GM19328 (cell line): Measurements from ENCODE around the gene UBAP1.
"Not testable (repeated sequence)": the region's sequence is repeated elsewhere in the genome, so short reads cannot be mapped to it uniquely, and the experiment has no call there.

ENCODE experiments used
- ATAC-seq: cut with Tn5 transposase; IDR thresholded peaks from one replicate; pipeline ENCODE4 v1.9.1; 2021; ENCODE audit warnings: mild to moderate bottlenecking, moderate library complexity; ENCODE audit not compliant: unreplicated experiment

Gene UBAP1

DNA sequence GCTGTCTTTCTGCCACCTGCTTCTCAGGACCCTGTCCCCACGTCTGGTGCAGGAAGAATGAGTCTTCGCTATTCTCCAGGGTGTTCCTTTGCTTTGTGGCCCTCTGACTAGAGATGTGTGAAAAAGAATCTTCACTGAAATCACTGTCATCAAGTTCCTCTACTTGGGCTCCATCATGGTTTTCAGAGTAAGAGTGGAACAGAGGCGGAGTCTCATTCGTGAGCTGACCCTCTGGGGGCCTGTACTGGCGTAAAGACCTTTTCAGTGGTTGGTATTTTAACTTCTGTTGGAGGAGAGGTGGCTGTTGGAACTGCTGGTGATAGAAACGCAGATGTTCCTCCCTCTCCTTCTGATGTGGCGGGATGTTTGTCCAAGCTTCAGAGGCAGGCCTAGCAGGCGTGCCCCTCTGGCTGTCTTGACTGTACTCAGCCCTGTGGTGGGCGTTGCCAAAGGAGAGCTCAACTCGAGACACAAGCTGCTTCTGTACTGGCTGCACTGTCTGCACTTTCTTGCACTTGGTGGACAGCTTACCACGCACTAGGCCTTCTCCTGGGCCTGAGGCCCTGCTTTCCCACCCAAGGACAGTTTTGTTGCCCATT is 78.2 kb downstream of the UBAP1 start:
- no peak for ATAC-seq

DNA sequence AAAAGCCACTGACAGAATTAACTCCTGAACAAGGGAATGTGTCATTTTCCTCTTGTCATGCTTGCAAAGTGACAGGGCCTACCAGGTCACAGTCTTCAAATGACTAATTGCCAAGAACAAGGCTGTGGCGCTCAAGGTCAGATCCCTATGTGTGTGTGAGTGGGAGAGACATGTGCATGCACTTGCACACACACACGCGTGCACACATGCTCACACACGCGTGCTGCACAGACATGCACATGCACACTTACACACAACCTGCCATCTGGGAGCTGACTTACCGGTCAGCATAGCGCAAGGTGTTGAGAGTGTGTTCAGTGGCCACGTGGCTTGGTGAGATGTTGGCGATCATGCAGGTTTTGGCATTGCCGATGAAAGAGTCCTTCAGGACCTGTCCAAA is 80.5 kb downstream of the UBAP1 start:
- no peak for ATAC-seq

- ATAC-seq, result no peak
These were observed 84.1 kb downstream of the UBAP1 start for GRCh38 chr9:34262971-34263370.

DNA sequence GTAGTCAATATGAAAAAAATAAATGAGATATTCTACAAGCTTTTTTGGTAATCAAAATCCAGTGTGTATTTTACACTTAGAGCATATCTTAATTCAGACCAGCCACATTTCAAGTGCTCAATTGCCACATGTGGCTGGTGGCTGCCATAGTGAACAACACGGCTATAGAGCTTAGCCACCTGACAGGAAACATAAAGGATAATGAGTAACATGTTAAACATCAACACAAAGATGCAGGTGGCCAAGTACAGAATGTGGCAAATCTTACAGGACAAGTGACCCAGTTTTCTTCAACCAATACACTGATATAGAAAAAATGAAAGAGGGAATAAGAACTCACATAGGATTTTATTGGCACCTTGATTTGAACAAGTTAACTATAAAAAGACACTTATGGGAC is 88.8 kb downstream of the UBAP1 start:
- ATAC-seq, result no peak

- no peak for ATAC-seq
These were observed 92.6 kb downstream of the UBAP1 start for GRCh38 chr9:34271265-34272006.

- ATAC-seq, result no peak
These were observed 93.3 kb downstream of the UBAP1 start for GRCh38 chr9:34272101-34272541.

- not testable (repeated sequence) for ATAC-seq
These were observed 94.7 kb downstream of the UBAP1 start for GRCh38 chr9:34273588-34273987.

DNA sequence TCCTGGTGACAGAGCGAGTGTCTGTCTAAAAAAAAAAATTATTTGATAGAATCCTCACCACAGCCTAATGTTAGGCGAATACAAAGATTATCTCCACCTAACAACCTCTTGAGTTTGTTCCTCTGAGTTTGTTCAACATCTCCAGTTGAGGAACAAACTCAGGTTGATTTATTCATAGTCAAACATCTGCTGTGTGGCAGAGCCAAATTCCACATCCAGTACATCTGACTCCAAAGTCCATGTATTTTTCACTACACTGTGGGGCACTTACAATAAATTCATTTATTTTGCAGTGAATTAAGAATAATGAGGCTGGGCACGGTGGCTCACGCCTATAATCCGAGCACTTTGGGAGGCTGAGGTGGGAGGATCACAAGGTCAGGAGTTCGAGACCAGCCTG is 97.0 kb downstream of the UBAP1 start:
- no peak for ATAC-seq

DNA sequence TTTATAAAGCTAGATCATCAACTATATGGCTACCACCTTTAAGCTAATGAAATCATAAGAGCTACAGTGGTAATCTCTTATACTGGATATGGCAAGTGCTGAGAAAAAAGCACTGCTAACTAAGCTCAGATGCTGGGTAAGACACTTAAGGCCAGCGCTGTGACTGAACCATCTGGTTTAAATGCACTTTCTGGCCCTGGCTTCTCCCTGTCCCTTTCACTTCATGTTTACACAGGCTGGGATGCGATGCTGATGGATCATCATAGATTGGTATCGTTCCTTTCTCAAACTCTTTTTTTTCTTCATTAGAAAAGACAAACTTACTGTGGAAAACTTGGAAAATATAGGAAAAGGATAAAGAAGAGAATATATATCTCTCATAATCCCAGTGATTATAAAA is 97.9 kb downstream of the UBAP1 start:
- ATAC-seq, result no peak

- ATAC-seq, result no peak
These were observed 100.6 kb downstream of the UBAP1 start for GRCh38 chr9:34279411-34279810.

GRCh38 chr9:34282096-34282495 is 103.3 kb downstream of the UBAP1 start:
- ATAC-seq, result no peak

DNA sequence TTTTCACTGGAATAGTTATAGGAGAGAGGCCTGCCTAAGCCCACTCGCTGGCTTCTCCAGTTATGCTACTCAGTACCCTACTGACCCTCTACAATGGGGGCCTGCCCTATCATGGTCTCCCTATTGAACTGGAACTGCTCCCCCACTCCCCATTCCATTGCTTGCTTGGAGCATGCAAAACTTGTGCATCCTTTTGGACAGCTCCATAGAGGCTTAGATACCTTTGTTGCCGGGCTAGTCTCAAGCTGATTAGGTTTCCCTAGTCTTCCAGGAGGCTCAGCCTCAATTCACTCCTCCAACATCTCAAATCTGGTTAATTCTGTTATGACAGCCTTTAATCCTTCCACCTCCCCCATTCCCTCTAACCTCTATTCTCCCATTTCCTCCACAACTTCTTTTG is 110.3 kb downstream of the UBAP1 start:
- no peak for ATAC-seq

DNA sequence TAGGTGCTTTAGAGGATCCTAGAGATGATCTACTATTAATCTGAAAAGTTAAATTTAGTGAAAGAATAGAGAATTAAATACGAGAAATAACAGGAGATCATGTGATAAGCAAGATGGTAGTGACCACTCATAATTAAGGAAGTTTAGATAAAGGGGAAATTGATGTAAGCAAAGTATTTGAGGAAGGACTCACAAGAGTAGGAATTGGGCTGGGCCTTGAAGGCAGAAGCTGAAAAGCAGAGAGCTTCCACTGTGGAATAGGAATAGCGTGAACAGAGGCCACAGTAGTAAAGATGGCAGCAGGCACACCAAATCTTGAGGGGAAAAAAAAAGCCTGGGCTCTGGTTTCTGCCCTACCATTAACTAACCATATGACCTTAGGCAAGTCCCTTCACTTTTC is 112.2 kb downstream of the UBAP1 start:
- no peak for ATAC-seq

DNA sequence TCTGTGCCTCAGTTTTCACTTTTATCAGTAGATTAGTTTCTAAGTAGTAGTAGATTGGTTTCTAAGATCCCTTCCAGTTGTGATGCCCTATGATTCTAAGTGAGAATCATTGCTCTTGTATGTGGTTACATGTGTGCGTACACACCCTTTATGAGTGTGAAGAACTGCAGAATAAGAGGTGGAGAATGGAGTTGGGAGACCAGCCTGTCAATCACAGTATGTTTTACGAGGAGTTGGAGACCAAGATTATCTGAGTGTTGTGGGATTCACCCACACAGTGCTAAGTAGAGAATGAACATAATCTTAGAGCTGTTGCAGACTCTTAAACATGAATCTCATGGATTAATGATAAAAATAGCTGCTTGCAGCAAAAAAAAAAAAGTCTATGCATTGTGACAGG is 112.6 kb downstream of the UBAP1 start:
- ATAC-seq, result no peak

GRCh38 chr9:34292552-34292951 is 113.7 kb downstream of the UBAP1 start:
- no peak for ATAC-seq

- ATAC-seq, result not testable (repeated sequence)
These were observed 122.2 kb downstream of the UBAP1 start for GRCh38 chr9:34301064-34301463.
